Right renal pelvis (tissue), 4 donors: ENCODE data around the gene CALY. TPM values are rescaled to one million over a fixed set of nuclear protein-coding genes. Genes with fewer than 3 reads are reported as not detected.
"Not testable (repeated sequence)": the region's sequence is repeated elsewhere in the genome, so short reads cannot be mapped to it uniquely, and the experiment has no call there.

Source experiments
- DNase-seq, 4 donors: peaks; one replicate each; pipeline ENCODE4 v3.0.0-alpha.2; 2013; ENCODE audit warnings: low read depth in 4 of 4, low spot score in 3 of 4, missing footprints in 1 of 4
- polyA plus RNA-seq, 4 donors: library from polyadenylated mRNA; unstranded; fragments of 120-200 nt; gene quantifications; one replicate each; pipeline ENCODE4 v1.2.1, GENCODE V29; 2013; ENCODE audit not compliant: insufficient read length in 4 of 4

Gene CALY
- polyA plus RNA-seq, 4 donors: 0.19 to 0.38 (median 0.21) TPM; not detected in 1

- no peak for DNase-seq
Measured at GRCh38 chr10:133334503-133335245, 2.0 kb downstream of the CALY start.

- DNase-seq: no peak
Measured at GRCh38 chr10:133332936-133333699, 3.6 kb downstream of the CALY start.

GRCh38 chr10:133329491-133330202 is 7.0 kb downstream of the CALY start:
- DNase-seq: peak; percentile 73 to 89 (median 76)

GRCh38 chr10:133328358-133329343 is 8.0 kb downstream of the CALY start:
- no peak for DNase-seq

GRCh38 chr10:133327651-133328357 is 8.9 kb downstream of the CALY start:
- no peak for DNase-seq

- DNase-seq: no peak
Measured at GRCh38 chr10:133326745-133327650, 9.7 kb downstream of the CALY start.

- DNase-seq: no peak
Measured at GRCh38 chr10:133326223-133326551, 10.5 kb downstream of the CALY start.

GRCh38 chr10:133325440-133326222 is 11.1 kb downstream of the CALY start:
- DNase-seq: no peak

- DNase-seq: no peak
Measured at GRCh38 chr10:133324857-133325260, 11.8 kb downstream of the CALY start.

GRCh38 chr10:133324198-133324792 is 12.4 kb downstream of the CALY start:
- no peak for DNase-seq

GRCh38 chr10:133322064-133322709 is 14.5 kb downstream of the CALY start:
- not testable (repeated sequence) for DNase-seq

GRCh38 chr10:133320852-133321422 is 15.8 kb downstream of the CALY start:
- DNase-seq: not testable (repeated sequence)

- peak in 2 of 4 donors; percentile 36 to 40 for DNase-seq
Measured at GRCh38 chr10:133318494-133319127, 18.1 kb downstream of the CALY start.

GRCh38 chr10:133316732-133317131 is 20.0 kb downstream of the CALY start:
- DNase-seq: no peak

- no peak for DNase-seq
Measured at GRCh38 chr10:133316266-133316665, 20.4 kb downstream of the CALY start.

GRCh38 chr10:133315847-133316246 is 20.8 kb downstream of the CALY start:
- DNase-seq: no peak
